Heart left ventricle (tissue), 16 donors: ENCODE data around the gene IL11RA. TPM values are rescaled to one million over a fixed set of nuclear protein-coding genes. Genes with fewer than 3 reads are reported as not detected.

ENCODE experiments used
- ATAC-seq, 4 donors: fragments of 200-7000 bp; cut with Tn5 transposase; one replicate each; pipeline ENCODE4 v1.9.1; 2020 to 2022; ENCODE audit warnings: moderate library complexity in 4 of 4, mild to moderate bottlenecking in 3 of 4, moderate number of reproducible peaks in 1 of 4
- DNase-seq, 5 donors: peaks; one replicate each; pipeline ENCODE4 v3.0.0-alpha.2; 2020
- H3K27ac ChIP-seq, 12 donors: fragments of 200-600 bp; sonication (generic) in 4 of 12; one replicate each; pipeline versions ENCODE4 v1.5.0 to v1.8.0; 2016 to 2022; ENCODE audit warnings: mild to moderate bottlenecking in 2 of 12
- H3K27me3 ChIP-seq, 9 donors: fragments of 200-600 bp; sonication (generic) in 2 of 9; one replicate each; pipeline versions ENCODE4 v1.5.1 to v1.8.0; 2016 to 2022; ENCODE audit warnings: mild to moderate bottlenecking in 3 of 9
- H3K36me3 ChIP-seq, 9 donors: fragments of 200-600 bp; sonication (generic) in 2 of 9; one replicate each; pipeline versions ENCODE4 v1.5.0 to v1.8.0; 2018 to 2022; ENCODE audit warnings: mild to moderate bottlenecking in 2 of 9
- H3K4me1 ChIP-seq, 12 donors: fragments of 200-600 bp; sonication (generic) in 4 of 12; one replicate each; pipeline versions ENCODE4 v1.5.0 to v1.8.0; 2016 to 2022; ENCODE audit warnings: mild to moderate bottlenecking in 3 of 12
- H3K4me3 ChIP-seq, 12 donors: fragments of 200-600 bp; sonication (generic) in 4 of 12; one replicate each; pipeline versions ENCODE4 v1.5.0 to v1.8.0; 2017 to 2022; ENCODE audit warnings: mild to moderate bottlenecking in 9 of 12, moderate library complexity in 4 of 12
- H3K9me3 ChIP-seq, 12 donors: fragments of 200-600 bp; sonication (generic) in 4 of 12; one replicate each; pipeline versions ENCODE4 v1.5.0 to v1.8.0; 2016 to 2022; ENCODE audit warnings: mild to moderate bottlenecking in 1 of 12
- CTCF ChIP-seq, 12 donors: fragments of 200-600 bp; sonication (generic) in 4 of 12; IDR thresholded peaks; one replicate each; pipeline versions ENCODE4 v1.5.0 to v1.8.0; 2018 to 2022; ENCODE audit warnings: antibody characterized with exemption in 12 of 12, mild to moderate bottlenecking in 5 of 12
- POLR2A ChIP-seq, 2 donors: fragments of 450-650 bp; IDR thresholded peaks; one replicate each; pipeline ENCODE4 v1.6.1; 2017; ENCODE audit warnings: antibody characterized with exemption in 2 of 2, mild to moderate bottlenecking in 2 of 2, moderate library complexity in 2 of 2
- WGBS, 4 donors: extraction: QIAGEN DNeasy Blood & Tissue Kit in 2 of 4; methylation state at CpG; one replicate each; pipeline versions ENCODE4 v1.1.5 to v1.1.7; 2013 to 2018; 5-methylcytosine and 5-hydroxymethylcytosine counted together
- intact Hi-C, 10 donors: fragments of 100-400 bp; cut with DNase I; formaldehyde crosslinking; loops; one replicate each; pipeline versions ENCODE4 v1.11.1 to v1.14.2; 2022
- polyA plus RNA-seq, 2 donors: library from polyadenylated mRNA; stranded (reverse); fragments of 200-250 nt; gene quantifications; one replicate each; pipeline ENCODE4 v1.2.3, GENCODE V29; 2013
- total RNA-seq, 9 donors: library from RNA; depleted of rRNA in 2 of 9; stranded (reverse); fragments of >200 nt in 2 of 9; fragmentation: NEBNext Ultra II Directional in 3 of 9; extraction: Animal tissue kit (Norgen Biotek cat#: 25700) in 3 of 9; gene quantifications; one replicate each; pipeline versions ENCODE4 v1.1.0 to v1.2.4, GENCODE V29; 2016 to 2023
- donor health status: ischemic (EF 13 %, LVEDD 7.1; RV severe dilation, severe dysfunction).
- donor health status: healthy with polysubstance abuse.
- donor health status: DM: no; HTN: yes; CAD: no.
- donor health status: DM: no; HTN: no; CAD: no.
- donor health status: ischemic (EF 25% LVEDD 6.9; RV normal size, moderate dysfunction).
- donor health status: ischemic (EF 25% LVEDD 5.7; RV mildly dilated, moderate dysfunction).
- donor health status: healthy.
- donor health status: DM: yes; HTN: yes; CAD: no.
- donor health status: ischemic (EF 35%, LVEDD 5.7; RV mildly dilated, moderate dysfunction).
- donor health status: nonischemic (EF 11% LVEDD 7.7; RV severe dilation, severe dysfunction).
- donor health status: DM: yes; HTN: yes; CAD: no.
- donor health status: PGD.
- donor health status: ischemic (EF 29% LVEDD 5.4; RV normal size, mild dysfunction).
- donor health status: nonischemic (EF 23%, LVEDD 6.1; RV moderate dilation, normal function).

IL11RA gene
- total and polyA plus RNA-seq, 11 donors, result 20.8 to 113 (median 45.5) TPM

GRCh38 chr9:34648673-34649072, 3.3 kb upstream of the IL11RA start:
- TF ChIP-seq CTCF (IDR thresholded peaks at IDR 0.05) (no peak), POLR2A (IDR thresholded peaks at IDR 0.05) (no peak)
- Histone ChIP-seq H3K27me3 (no peaks in the 10 kb centered on the region), H3K36me3 (peaks cover 0 to 29% (median 21%) of the 10 kb centered on the region in 9 donors), H3K4me1 (peaks cover 7 to 55% (median 47%) of the 10 kb centered on the region in 12 donors), H3K27ac (peak overlapping the region in 1 of 12 donors; percentile 94), H3K9me3 (no peaks in the 10 kb centered on the region), H3K4me3 (no peak overlapping the region)
- DNase-seq (no peak), ATAC-seq (no peak)
- WGBS, 4 donors, result 82 to 91% (median 85%) methylated on average over 8 of the region's 8 CpGs
- intact Hi-C loops, result no loop called here

GRCh38 chr9:34650816-34651215, 1.2 kb upstream of the IL11RA start:
- no peak for DNase-seq
- Histone ChIP-seq H3K4me1 (peaks cover 7 to 77% (median 67%) of the 10 kb centered on the region in 12 donors), H3K36me3 (peaks cover 0 to 29% (median 21%) of the 10 kb centered on the region in 9 donors), H3K4me3 (no peak overlapping the region), H3K27me3 (no peaks in the 10 kb centered on the region), H3K27ac (peak overlapping the region in 7 of 12 donors; percentile 80 to 90 (median 86)), H3K9me3 (no peaks in the 10 kb centered on the region)
- WGBS, 4 donors, result 40 to 62% (median 53%) methylated on average over 4 to 5 of the region's 5 CpGs
- TF ChIP-seq POLR2A (IDR thresholded peaks at IDR 0.05) (no peak), CTCF (IDR thresholded peaks at IDR 0.05) (no peak)
- no peak for ATAC-seq
- intact Hi-C loops, result loop anchor here in 1 of 10 donors (5.0 kb wide), 1 partner anchor 51 kb away; no protein-coding TSS in a partner anchor

GRCh38 chr9:34651321-34651720, 664 bp upstream of the IL11RA start:
- H3K27ac ChIP-seq, result peak overlapping the region; percentile 74 to 95 (median 86)
- intact Hi-C loops, result loop anchor here in 1 of 10 donors (5.0 kb wide), 1 partner anchor 51 kb away; no protein-coding TSS in a partner anchor
- H3K4me1 ChIP-seq, result peaks cover 7 to 77% (median 64%) of the 10 kb centered on the region in 12 donors
- peaks cover 0 to 29% (median 22%) of the 10 kb centered on the region in 9 donors for H3K36me3 ChIP-seq
- no peaks in the 10 kb centered on the region for H3K27me3 ChIP-seq
- 21 to 38% (median 28%) methylated on average over 3 to 4 of the region's 4 CpGs for WGBS, 4 donors
- ATAC-seq (no peak), DNase-seq (peak in 3 of 5 donors; percentile 43 to 59 (median 55))
- peak overlapping the region in 11 of 12 donors; percentile 6 to 65 (median 56) for H3K4me3 ChIP-seq
- H3K9me3 ChIP-seq, result no peaks in the 10 kb centered on the region
- no peak for TF ChIP-seq CTCF (IDR thresholded peaks at IDR 0.05)
- no peak for TF ChIP-seq POLR2A (IDR thresholded peaks at IDR 0.05)

- 10 to 17% (median 11%) methylated on average over 5 of the region's 5 CpGs for WGBS, 4 donors
These were observed 616 bp downstream of the IL11RA start for GRCh38 chr9:34652602-34653000.

More at GRCh38 chr9:34652602-34653000, 616 bp downstream of the IL11RA start:
- Histone ChIP-seq H3K9me3 (no peaks in the 10 kb centered on the region), H3K27me3 (no peaks in the 10 kb centered on the region), H3K4me3 (peak overlapping the region; percentile 35 to 65 (median 54)), H3K36me3 (peaks cover 0 to 29% (median 24%) of the 10 kb centered on the region in 9 donors), H3K4me1 (peaks cover 7 to 75% (median 53%) of the 10 kb centered on the region in 12 donors), H3K27ac (peak overlapping the region; percentile 36 to 95 (median 86))
- no peak for DNase-seq
- intact Hi-C loops, result loop anchor here in 1 of 10 donors (5.0 kb wide), 1 partner anchor 50 kb away; no protein-coding TSS in a partner anchor
- no peak for ATAC-seq
- no peak for TF ChIP-seq POLR2A (IDR thresholded peaks at IDR 0.05)
- no peak for TF ChIP-seq CTCF (IDR thresholded peaks at IDR 0.05)
